HG03439 (cell line): ENCODE results near the gene PPP1R1C.
"Not testable (repeated sequence)": the region's sequence is repeated elsewhere in the genome, so short reads cannot be mapped to it uniquely, and the experiment has no call there.

Experiments used
- ATAC-seq: cut with Tn5 transposase; IDR thresholded peaks from one replicate; pipeline ENCODE4 v1.9.1; 2021; ENCODE audit warnings: mild to moderate bottlenecking, moderate library complexity; ENCODE audit not compliant: unreplicated experiment

PPP1R1C gene

DNA sequence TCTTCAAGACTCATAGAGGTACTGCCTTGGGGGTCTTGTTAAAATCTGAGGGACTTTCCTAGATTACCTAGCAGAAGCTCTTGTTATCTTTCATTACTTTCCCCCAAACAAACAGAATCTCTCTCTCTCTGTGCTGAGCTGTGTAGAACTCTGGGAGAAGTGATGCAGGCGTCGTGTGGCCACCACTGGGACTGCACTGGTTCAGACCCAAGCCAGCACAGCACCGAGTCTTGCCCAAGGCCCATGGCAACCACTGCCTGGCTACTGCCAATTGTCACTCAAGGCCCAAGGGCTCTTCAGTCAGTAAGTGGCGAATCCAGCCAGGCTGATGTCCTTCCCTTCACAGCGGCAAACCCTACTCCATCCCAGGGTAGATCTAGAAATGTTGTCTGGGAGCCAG is 28.6 kb downstream of the PPP1R1C start:
- no peak for ATAC-seq

DNA sequence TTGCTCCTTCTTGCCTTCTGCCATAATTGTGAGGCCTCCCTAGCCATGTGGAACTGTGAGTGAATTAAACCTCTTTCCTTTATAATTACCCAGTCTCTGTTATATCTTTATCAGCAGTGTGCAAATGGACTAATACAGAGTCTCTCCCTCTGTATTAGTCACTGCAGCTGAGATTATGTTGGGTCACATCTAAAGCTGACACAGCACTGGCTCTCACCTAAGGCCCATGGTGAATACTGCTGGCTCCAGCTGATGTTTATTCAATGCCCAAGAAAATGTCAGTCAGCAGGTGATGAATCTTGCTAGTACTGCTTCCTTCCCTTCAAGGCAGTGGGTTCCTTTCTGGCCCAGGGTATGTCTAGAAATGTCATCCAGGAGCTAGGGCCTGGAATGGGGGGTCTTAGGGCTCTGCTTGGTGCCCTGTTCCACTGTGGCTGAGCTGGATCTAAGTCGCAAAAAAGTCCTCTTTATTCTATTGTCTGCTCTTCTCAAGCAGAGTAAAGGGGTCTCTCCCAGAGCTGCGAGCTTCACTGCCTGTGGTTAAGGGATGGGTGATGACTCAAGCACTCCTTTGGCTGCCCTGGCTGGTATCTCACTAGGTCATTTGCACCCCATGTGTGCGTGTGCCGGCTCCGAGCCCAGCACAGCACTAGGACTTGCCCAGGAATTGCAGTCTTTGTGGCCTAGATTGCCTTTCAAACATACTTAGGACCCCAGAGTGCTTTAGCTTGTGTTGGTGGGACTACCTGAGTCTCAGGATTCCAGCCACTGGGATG is 29.9 kb downstream of the PPP1R1C start:
- no peak for ATAC-seq

DNA sequence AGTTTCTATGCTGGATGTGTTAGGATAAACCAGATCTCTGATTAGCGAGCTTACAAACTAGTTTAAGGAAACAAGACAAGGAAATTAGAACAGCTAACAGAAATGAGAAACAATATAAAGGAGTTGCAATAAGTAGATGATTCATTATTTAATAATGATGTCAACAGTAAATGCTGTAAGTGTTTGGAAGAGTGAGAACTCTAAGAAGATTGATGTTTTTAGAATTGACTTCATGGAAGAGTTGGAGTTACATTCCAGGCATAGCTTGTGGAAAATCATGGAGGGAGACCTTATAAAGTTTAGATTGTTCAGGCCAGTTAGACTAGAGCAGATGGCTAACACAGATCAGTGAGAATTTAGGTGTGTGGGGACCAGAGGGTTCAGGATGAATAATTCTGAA is 32.6 kb downstream of the PPP1R1C start:
- ATAC-seq, result no peak

- no peak for ATAC-seq
Measured at GRCh38 chr2:182019731-182020130, 34.1 kb downstream of the PPP1R1C start.

- no peak for ATAC-seq
Measured at GRCh38 chr2:182020286-182021070, 34.8 kb downstream of the PPP1R1C start.

DNA sequence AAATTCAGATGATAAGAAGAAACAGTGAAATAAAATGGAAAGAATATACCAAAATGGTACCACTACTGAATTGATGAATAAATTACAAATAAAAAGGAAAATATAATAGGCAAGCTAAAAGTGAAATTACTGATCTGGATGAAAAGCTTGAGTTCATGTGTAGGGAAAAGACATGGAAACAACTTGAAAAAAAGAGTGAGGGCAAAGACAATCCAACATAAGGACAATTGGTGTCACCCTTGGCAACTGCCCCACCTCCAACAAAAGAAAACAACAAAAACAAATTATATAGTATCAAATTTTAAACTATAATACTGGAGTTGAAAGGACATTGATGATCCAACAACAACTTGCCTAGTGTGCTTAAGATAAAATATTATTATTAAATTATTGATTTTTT is 37.6 kb downstream of the PPP1R1C start:
- ATAC-seq, result no peak

DNA sequence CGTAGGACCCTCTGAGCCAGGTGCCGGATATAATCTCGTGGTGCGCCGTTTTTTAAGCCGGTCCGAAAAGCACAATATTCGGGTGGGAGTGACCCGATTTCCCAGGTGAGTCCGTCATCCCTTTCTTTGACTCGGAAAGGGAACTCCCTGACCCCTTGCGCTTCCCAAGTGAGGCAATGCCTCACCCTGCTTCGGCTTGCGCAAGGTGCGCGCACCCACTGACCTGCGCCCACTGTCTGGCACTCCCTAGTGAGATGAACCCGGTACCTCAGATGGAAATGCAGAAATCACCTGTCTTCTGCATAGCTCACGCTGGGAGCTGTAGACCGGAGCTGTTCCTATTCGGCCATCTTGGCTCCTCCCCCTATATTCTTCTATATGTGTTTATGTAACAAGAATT is 45.2 kb downstream of the PPP1R1C start:
- not testable (repeated sequence) for ATAC-seq

- ATAC-seq, result no peak
Measured at GRCh38 chr2:182031956-182032355, 46.3 kb downstream of the PPP1R1C start.

DNA sequence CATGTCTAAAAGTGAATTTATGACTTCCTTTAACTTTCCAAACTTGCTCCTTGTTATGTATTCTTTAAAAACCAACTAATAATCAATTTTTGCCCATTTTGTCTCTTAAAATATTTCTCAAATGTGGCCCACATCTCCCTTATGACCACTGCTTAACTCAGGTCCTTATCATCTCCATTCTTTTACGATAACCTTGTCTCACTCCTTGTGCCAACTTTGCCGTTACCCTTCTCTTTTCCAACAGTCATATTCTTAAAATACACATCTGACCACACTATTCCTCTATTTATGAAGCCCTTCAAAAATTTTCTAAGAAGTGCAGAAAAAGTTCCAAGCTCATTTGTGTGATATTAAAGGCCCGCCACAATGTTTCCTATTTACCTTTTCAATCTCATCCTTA is 47.8 kb downstream of the PPP1R1C start:
- ATAC-seq, result no peak

DNA sequence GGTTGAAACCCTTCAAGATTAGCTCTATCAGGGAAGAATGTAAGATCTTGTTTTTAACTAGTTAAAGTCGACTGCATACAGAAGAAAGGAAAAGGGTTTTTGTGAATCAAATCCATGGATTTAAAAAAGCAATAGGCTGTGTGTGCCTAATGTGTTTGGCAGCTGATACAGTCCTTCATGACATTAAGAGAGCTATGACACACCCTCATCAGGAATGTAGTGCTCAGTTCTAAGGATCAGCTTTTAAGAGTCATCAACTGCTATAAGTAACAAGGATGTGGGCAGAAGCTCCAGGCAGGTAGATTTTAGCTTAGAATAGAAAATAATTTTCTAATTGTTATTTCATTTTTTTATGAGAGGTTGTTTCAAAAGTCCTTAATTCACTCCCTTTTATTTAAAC is 52.9 kb downstream of the PPP1R1C start:
- ATAC-seq, result no peak

DNA sequence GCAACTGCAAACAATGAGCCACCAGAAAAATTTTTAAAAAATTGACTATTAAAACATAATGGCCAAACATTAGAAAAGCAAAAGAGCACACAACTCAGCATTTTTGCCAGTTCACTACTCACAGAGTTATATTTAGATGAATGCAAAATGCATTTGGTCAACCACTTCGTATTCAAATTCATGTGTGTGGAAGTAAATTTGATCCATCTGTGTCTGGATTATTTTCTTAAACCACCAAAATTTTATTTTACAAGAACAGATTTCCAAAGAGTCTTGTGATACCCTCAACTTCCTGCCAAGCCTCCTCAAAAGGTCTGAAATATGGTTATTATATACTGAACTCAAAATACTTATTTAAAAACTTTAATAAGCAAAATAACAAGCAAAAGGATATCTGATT is 57.4 kb downstream of the PPP1R1C start:
- no peak for ATAC-seq

GRCh38 chr2:182043861-182044260 is 58.2 kb downstream of the PPP1R1C start:
- no peak for ATAC-seq

DNA sequence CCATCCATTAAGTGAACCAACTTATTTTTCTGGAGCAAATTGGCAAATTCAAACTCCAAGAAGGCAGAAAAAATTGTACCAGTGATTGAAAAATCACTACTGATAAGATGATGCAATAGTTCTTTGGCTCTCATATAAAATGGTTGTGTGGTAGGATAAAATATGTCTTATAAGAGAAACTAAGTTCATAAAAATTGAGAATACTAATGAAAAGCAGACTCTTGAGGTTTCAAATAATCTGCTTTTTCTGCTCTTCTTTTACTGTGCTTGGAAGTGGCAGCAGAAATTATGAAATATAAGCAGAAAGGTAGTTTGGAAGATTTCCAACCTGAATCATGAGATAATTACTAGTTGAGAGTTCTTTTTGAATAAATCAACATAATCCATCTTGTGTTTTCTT is 61.9 kb downstream of the PPP1R1C start:
- no peak for ATAC-seq

GRCh38 chr2:182048088-182048487 is 62.4 kb downstream of the PPP1R1C start:
- ATAC-seq, result no peak

GRCh38 chr2:182048621-182049020 is 63.0 kb downstream of the PPP1R1C start:
- no peak for ATAC-seq

- no peak for ATAC-seq
Measured at GRCh38 chr2:182049372-182050148, 63.9 kb downstream of the PPP1R1C start.

DNA sequence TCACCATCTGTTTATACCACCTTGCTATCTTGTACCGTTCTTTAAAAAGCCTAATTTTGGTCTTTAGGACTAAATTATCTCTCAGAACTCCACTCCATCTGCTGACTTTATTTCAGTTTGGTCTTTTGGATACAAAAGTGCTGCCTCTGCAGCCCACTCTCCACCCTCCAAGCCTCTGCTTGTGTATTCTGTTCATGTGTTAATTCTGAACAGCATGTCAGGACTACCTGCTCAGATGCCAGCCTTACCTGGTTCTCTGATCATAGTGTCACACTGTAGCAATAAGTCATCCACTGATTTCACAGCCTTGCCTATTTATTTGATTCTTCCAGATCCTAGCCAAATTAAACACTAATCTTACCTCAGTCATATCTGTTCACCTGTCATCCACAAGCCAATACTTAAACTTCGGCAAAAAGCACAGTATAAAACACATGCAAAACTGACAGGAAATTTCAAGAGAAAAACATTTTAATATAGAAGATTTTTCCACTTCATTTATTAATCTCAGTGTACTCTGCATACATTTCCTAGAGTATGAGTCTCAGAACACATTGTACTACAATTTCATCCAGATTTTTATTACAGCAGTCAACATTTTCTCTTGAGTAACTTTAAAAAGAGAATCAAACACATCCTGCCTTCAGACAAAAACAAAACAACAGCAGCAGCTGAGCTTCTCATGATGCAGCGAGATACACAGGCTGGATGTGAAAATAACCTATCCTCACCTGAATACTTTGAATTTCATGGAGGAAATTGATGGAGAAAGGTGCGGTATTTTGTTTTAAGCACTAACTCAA is 64.9 kb downstream of the PPP1R1C start:
- no peak for ATAC-seq

DNA sequence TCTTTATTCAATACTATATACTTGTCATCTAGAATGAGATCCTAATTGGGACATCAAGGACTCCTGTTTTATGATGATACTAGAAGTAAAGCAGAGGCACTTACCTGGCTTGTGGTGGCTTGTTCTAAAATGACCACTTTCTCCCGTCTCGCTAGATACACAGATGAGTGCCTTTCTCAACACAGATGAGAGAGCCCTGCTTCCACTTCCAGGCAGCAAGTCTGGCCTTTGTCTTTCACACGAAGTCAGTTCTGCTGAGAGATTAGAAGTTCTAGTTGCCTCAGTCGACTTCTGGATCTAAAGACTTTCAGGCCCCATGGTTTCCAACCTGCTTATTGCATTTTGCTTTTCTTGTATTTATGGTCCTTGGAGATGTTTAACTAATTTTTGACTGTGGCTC is 70.3 kb downstream of the PPP1R1C start:
- no peak for ATAC-seq

DNA sequence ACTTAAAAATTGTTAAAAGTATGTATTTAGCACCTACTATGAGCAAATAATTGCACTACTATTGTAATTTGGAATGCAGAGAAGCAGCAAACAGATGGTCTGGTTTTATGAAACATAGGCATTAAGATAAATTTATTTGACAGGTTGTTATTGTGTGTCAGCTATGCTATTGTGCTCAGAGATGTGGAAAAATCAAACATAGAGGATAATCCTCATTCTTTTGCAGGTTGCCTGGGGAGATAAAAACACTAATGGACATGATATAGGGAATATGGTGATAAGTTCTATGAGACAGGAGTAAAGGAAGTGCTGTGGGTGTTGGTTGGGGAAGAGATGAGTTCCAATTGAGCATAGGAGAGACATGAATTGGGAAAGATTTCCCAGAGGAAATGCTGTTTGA is 71.3 kb downstream of the PPP1R1C start:
- no peak for ATAC-seq

DNA sequence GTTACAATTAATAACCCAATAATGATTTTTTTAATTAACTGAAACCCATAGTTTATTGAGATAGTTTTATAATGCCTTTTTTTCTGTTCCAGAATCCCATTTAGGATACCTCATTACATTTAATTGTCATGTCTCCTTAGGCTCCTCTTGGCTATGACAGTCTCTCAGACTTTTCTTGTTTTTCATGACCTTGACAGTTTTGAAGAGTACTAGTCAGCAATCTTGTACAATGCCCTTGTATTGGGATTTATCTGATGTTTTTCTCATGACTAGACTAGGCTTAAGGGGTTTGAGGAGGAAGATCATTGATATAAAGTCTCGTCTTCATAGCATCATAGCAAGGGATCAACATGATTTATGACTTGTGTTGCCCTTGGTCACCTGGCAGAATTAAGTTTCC is 72.4 kb downstream of the PPP1R1C start:
- ATAC-seq, result no peak

- ATAC-seq, result no peak
Measured at GRCh38 chr2:182061739-182062138, 76.1 kb downstream of the PPP1R1C start.
